Stimulated activated naive CD8-positive, alpha-beta T cell treated with anti-CD3 and anti-CD28 coated beads, Interleukin-15, amount 100 ng/mL, for 72 hours (primary cell): ENCODE measurements around the gene CABLES2.
"Not testable (repeated sequence)": the region's sequence is repeated elsewhere in the genome, so short reads cannot be mapped to it uniquely, and the experiment has no call there.

Experiments used
- ATAC-seq: fragments of 150-1000 bp; cut with Tn5 transposase; 2 replicates; pipeline ENCODE4 v1.10.0; 2021; ENCODE audit warnings: mild to moderate bottlenecking, moderate library complexity
- DNase-seq, 2 donors: peaks; one replicate each; pipeline ENCODE4 v3.0.0; 2021 to 2022
- H3K27ac Mint-ChIP-seq, 2 donors: one replicate each; pipeline ENCODE4 v1.8.0; 2022; ENCODE audit warnings: mild to moderate bottlenecking in 2 of 2, mixed read lengths in 2 of 2, moderate library complexity in 2 of 2
- H3K27me3 Mint-ChIP-seq: one replicate; pipeline ENCODE4 v1.8.0; 2022; ENCODE audit warnings: mixed read lengths
- H3K4me1 Mint-ChIP-seq: one replicate; pipeline ENCODE4 v1.8.0; 2022; ENCODE audit warnings: mild to moderate bottlenecking, mixed read lengths
- H3K4me3 Mint-ChIP-seq, 2 donors: one replicate each; pipeline ENCODE4 v1.8.0; 2022; ENCODE audit warnings: mild to moderate bottlenecking in 2 of 2, mixed read lengths in 2 of 2, moderate library complexity in 1 of 2
- H3K9me3 Mint-ChIP-seq, 2 donors: one replicate each; pipeline ENCODE4 v1.8.0; 2022; ENCODE audit warnings: mixed read lengths in 2 of 2

CABLES2 gene

GRCh38 chr20:62427172-62428001 is 20.3 kb upstream of the CABLES2 start, which contains the start of gene RBBP8NL:
Gene RBBP8NL (minus strand): TSS chr20:62427539. CDS start chr20:62419647, 7,892 bp downstream.
- no peaks in the 10 kb centered on the region for H3K9me3 Mint-ChIP-seq
- H3K27me3 Mint-ChIP-seq = peaks cover 28% of the 10 kb centered on the region
- H3K4me3 Mint-ChIP-seq = no peak within 1 kb of the TSS
- ATAC-seq = no peak
- H3K4me1 Mint-ChIP-seq = no peaks in the 10 kb centered on the region
- no peak for DNase-seq
- H3K27ac Mint-ChIP-seq = no peak within 1 kb of the TSS

- no peak overlapping the region for H3K27ac Mint-ChIP-seq
- H3K4me3 Mint-ChIP-seq = no peak overlapping the region
- no peaks in the 10 kb centered on the region for H3K9me3 Mint-ChIP-seq
- no peaks in the 10 kb centered on the region for H3K4me1 Mint-ChIP-seq
- ATAC-seq (no peak), DNase-seq (no peak)
- H3K27me3 Mint-ChIP-seq = peaks cover 28% of the 10 kb centered on the region
These were observed 19.6 kb upstream of the CABLES2 start for GRCh38 chr20:62426699-62427131.

- not testable (repeated sequence) for H3K27ac Mint-ChIP-seq, H3K4me1 Mint-ChIP-seq, DNase-seq, ATAC-seq, H3K4me3 Mint-ChIP-seq, H3K9me3 Mint-ChIP-seq
- H3K27me3 Mint-ChIP-seq = peaks cover 28% of the 10 kb centered on the region
These were observed 18.9 kb upstream of the CABLES2 start for GRCh38 chr20:62426059-62426348.

GRCh38 chr20:62425281-62426058 is 18.4 kb upstream of the CABLES2 start:
- Mint-ChIP-seq H3K27ac (no peak overlapping the region), H3K4me1 (no peaks in the 10 kb centered on the region), H3K27me3 (peaks cover 28% of the 10 kb centered on the region), H3K9me3 (no peaks in the 10 kb centered on the region), H3K4me3 (no peak overlapping the region)
- DNase-seq (no peak), ATAC-seq (no peak)

- H3K9me3 Mint-ChIP-seq = no peaks in the 10 kb centered on the region
- DNase-seq (no peak), ATAC-seq (no peak)
- H3K4me3 Mint-ChIP-seq = no peak overlapping the region
- H3K27me3 Mint-ChIP-seq = peaks cover 27% of the 10 kb centered on the region
- H3K4me1 Mint-ChIP-seq = no peaks in the 10 kb centered on the region
- no peak overlapping the region for H3K27ac Mint-ChIP-seq
These were observed 17.4 kb upstream of the CABLES2 start for GRCh38 chr20:62424249-62425107.

GRCh38 chr20:62423326-62423706 is 16.2 kb upstream of the CABLES2 start:
- Mint-ChIP-seq H3K27ac (no peak overlapping the region), H3K4me1 (no peaks in the 10 kb centered on the region), H3K9me3 (no peaks in the 10 kb centered on the region), H3K4me3 (no peak overlapping the region), H3K27me3 (peaks cover 16% of the 10 kb centered on the region)
- no peak for ATAC-seq
- DNase-seq = no peak

- Mint-ChIP-seq H3K4me3 (no peak overlapping the region), H3K27ac (peak overlapping the region in 1 of 2 donors; percentile 54), H3K9me3 (no peaks in the 10 kb centered on the region), H3K27me3 (peaks cover 16% of the 10 kb centered on the region), H3K4me1 (no peaks in the 10 kb centered on the region)
- DNase-seq (no peak), ATAC-seq (peak; percentile 29)
These were observed 15.7 kb upstream of the CABLES2 start for GRCh38 chr20:62422636-62423325.

GRCh38 chr20:62421716-62421990 is 14.6 kb upstream of the CABLES2 start:
- H3K27me3 Mint-ChIP-seq = peaks cover 9% of the 10 kb centered on the region
- DNase-seq = no peak
- no peak overlapping the region for H3K27ac Mint-ChIP-seq
- no peak overlapping the region for H3K4me3 Mint-ChIP-seq
- H3K9me3 Mint-ChIP-seq = no peaks in the 10 kb centered on the region
- H3K4me1 Mint-ChIP-seq = no peaks in the 10 kb centered on the region
- no peak for ATAC-seq

GRCh38 chr20:62420846-62421715 is 14.0 kb upstream of the CABLES2 start:
- H3K4me3 Mint-ChIP-seq = no peak overlapping the region
- H3K27ac Mint-ChIP-seq = no peak overlapping the region
- peaks cover 8% of the 10 kb centered on the region for H3K27me3 Mint-ChIP-seq
- ATAC-seq (no peak), DNase-seq (no peak)
- H3K4me1 Mint-ChIP-seq = no peaks in the 10 kb centered on the region
- H3K9me3 Mint-ChIP-seq = no peaks in the 10 kb centered on the region

GRCh38 chr20:62419759-62420158 is 12.7 kb upstream of the CABLES2 start:
- ATAC-seq (no peak), DNase-seq (no peak)
- Mint-ChIP-seq H3K4me1 (no peaks in the 10 kb centered on the region), H3K27me3 (peaks cover 4% of the 10 kb centered on the region), H3K4me3 (no peak overlapping the region), H3K9me3 (no peaks in the 10 kb centered on the region), H3K27ac (no peak overlapping the region)

- ATAC-seq = no peak
- no peaks in the 10 kb centered on the region for H3K27me3 Mint-ChIP-seq
- H3K27ac Mint-ChIP-seq = peak overlapping the region in 1 of 2 donors; percentile 44
- no peak overlapping the region for H3K4me3 Mint-ChIP-seq
- no peak for DNase-seq
- no peaks in the 10 kb centered on the region for H3K9me3 Mint-ChIP-seq
- no peaks in the 10 kb centered on the region for H3K4me1 Mint-ChIP-seq
These were observed 11.8 kb upstream of the CABLES2 start for GRCh38 chr20:62418709-62419487.

GRCh38 chr20:62417981-62418708 is 11.1 kb upstream of the CABLES2 start:
- no peaks in the 10 kb centered on the region for H3K4me1 Mint-ChIP-seq
- H3K9me3 Mint-ChIP-seq = no peaks in the 10 kb centered on the region
- H3K4me3 Mint-ChIP-seq = no peak overlapping the region
- DNase-seq (no peak), ATAC-seq (no peak)
- no peak overlapping the region for H3K27ac Mint-ChIP-seq
- no peaks in the 10 kb centered on the region for H3K27me3 Mint-ChIP-seq
